ENCODE results near the gene DNMT3A. TPM values are rescaled to one million over a fixed set of nuclear protein-coding genes. Genes with fewer than 3 reads are reported as not detected.

DNMT3A gene
- total RNA-seq, 1 donor from 2014 or later, result 35.6 TPM

GRCh38 chr2:25292408-25292807, 49.3 kb downstream of the DNMT3A start:
- no peak for TF ChIP-seq CTCF (IDR thresholded peaks at IDR 0.05)
- ATAC-seq (no peak), DNase-seq (no peak)
- no peaks in the 10 kb centered on the region for H3K27me3 ChIP-seq (ENCODE audit: low read depth)
- H3K36me3 ChIP-seq, result peaks cover under 1% of the 10 kb centered on the region
- no peak overlapping the region for H3K4me3 ChIP-seq
- H3K9me3 ChIP-seq, result no peaks in the 10 kb centered on the region
- no peak overlapping the region for H3K27ac ChIP-seq
- peaks cover 49% of the 10 kb centered on the region for H3K4me1 ChIP-seq
- intact Hi-C loops (cut with DNase I), result no loop called here

GRCh38 chr2:25290811-25291495, 50.8 kb downstream of the DNMT3A start:
- no peak overlapping the region for H3K4me3 ChIP-seq
- H3K27me3 ChIP-seq (ENCODE audit: low read depth), result no peaks in the 10 kb centered on the region
- H3K4me1 ChIP-seq, result peaks cover 55% of the 10 kb centered on the region
- DNase-seq (no peak), ATAC-seq (no peak)
- H3K27ac ChIP-seq, result no peak overlapping the region
- no peaks in the 10 kb centered on the region for H3K36me3 ChIP-seq
- H3K9me3 ChIP-seq, result no peaks in the 10 kb centered on the region
- intact Hi-C loops (cut with DNase I), result no loop called here
- TF ChIP-seq CTCF (IDR thresholded peaks at IDR 0.05), result no peak

- Histone ChIP-seq H3K4me1 (peaks cover 40% of the 10 kb centered on the region), H3K4me3 (no peak overlapping the region), H3K27ac (peak overlapping the region; percentile 56), H3K36me3 (peaks cover 9% of the 10 kb centered on the region), H3K27me3 (ENCODE audit: low read depth) (no peaks in the 10 kb centered on the region), H3K9me3 (no peaks in the 10 kb centered on the region)
- DNase-seq, result no peak
- no peak for ATAC-seq
- no peak for TF ChIP-seq CTCF (IDR thresholded peaks at IDR 0.05)
- intact Hi-C loops (cut with DNase I), result no loop called here
These were observed 54.8 kb downstream of the DNMT3A start for GRCh38 chr2:25286723-25287483.

- DNase-seq (peak; percentile 61), ATAC-seq (peak; percentile 67 to 76)
- Histone ChIP-seq H3K36me3 (peaks cover 12% of the 10 kb centered on the region), H3K4me3 (no peak overlapping the region), H3K27me3 (ENCODE audit: low read depth) (no peaks in the 10 kb centered on the region), H3K4me1 (peaks cover 33% of the 10 kb centered on the region), H3K27ac (peak overlapping the region; percentile 56), H3K9me3 (no peaks in the 10 kb centered on the region)
- intact Hi-C loops (cut with DNase I), result no loop called here
- TF ChIP-seq CTCF (IDR thresholded peaks at IDR 0.05), result no peak
These were observed 55.7 kb downstream of the DNMT3A start for GRCh38 chr2:25286025-25286400.

GRCh38 chr2:25285265-25286024, 56.3 kb downstream of the DNMT3A start:
- ATAC-seq, result peak in 1 of 2 donors; percentile 6
- intact Hi-C loops (cut with DNase I), result no loop called here

More at GRCh38 chr2:25285265-25286024, 56.3 kb downstream of the DNMT3A start:
- Histone ChIP-seq H3K36me3 (peaks cover 12% of the 10 kb centered on the region), H3K4me3 (no peak overlapping the region), H3K27ac (peak overlapping the region; percentile 56), H3K27me3 (ENCODE audit: low read depth) (no peaks in the 10 kb centered on the region), H3K9me3 (no peaks in the 10 kb centered on the region), H3K4me1 (peaks cover 28% of the 10 kb centered on the region)
- no peak for TF ChIP-seq CTCF (IDR thresholded peaks at IDR 0.05)
- DNase-seq, result no peak

All from lower lobe of right lung (tissue), 2 donors.